IPS-11a (cell line): ENCODE measurements around the gene DUS4L.
A peak's percentile ranks its signal among the peaks of the same experiment; 100 is the strongest.

Source experiments
- H3K4me3 ChIP-seq: one replicate; pipeline ENCODE4 v1.5.1; 2013; ENCODE audit warnings: low read depth, low read length, control low read depth

DUS4L gene

GRCh38 chr7:107579885-107580715 is 16.3 kb downstream of the DUS4L start, which contains the start of gene BCAP29:
TSS of gene BCAP29 (plus strand) at chr7:107580246. CDS start at chr7:107580773, 527 bp downstream.
- H3K4me3 ChIP-seq = peak within 1 kb of the TSS; percentile 79

GRCh38 chr7:107580716-107581383 is 17.1 kb downstream of the DUS4L start:
- H3K4me3 ChIP-seq = peak overlapping the region; percentile 79

GRCh38 chr7:107581387-107582013 is 17.7 kb downstream of the DUS4L start:
- no peak overlapping the region for H3K4me3 ChIP-seq

GRCh38 chr7:107582875-107583274 is 19.1 kb downstream of the DUS4L start:
- H3K4me3 ChIP-seq = no peak overlapping the region

- H3K4me3 ChIP-seq = no peak overlapping the region
Measured at GRCh38 chr7:107584716-107585115, 20.9 kb downstream of the DUS4L start.

- no peak overlapping the region for H3K4me3 ChIP-seq
Measured at GRCh38 chr7:107588529-107589130, 24.9 kb downstream of the DUS4L start.

GRCh38 chr7:107591421-107591820 is 27.6 kb downstream of the DUS4L start:
- no peak overlapping the region for H3K4me3 ChIP-seq

- H3K4me3 ChIP-seq = no peak overlapping the region
Measured at GRCh38 chr7:107592361-107593024, 28.7 kb downstream of the DUS4L start.

GRCh38 chr7:107593025-107593410 is 29.2 kb downstream of the DUS4L start:
- H3K4me3 ChIP-seq = no peak overlapping the region

GRCh38 chr7:107594961-107595737 is 31.4 kb downstream of the DUS4L start:
- no peak overlapping the region for H3K4me3 ChIP-seq

- no peak overlapping the region for H3K4me3 ChIP-seq
Measured at GRCh38 chr7:107596881-107597581, 33.3 kb downstream of the DUS4L start.

- no peak overlapping the region for H3K4me3 ChIP-seq
Measured at GRCh38 chr7:107597582-107597916, 33.8 kb downstream of the DUS4L start.

- no peak overlapping the region for H3K4me3 ChIP-seq
Measured at GRCh38 chr7:107597953-107598352, 34.2 kb downstream of the DUS4L start.

- no peak overlapping the region for H3K4me3 ChIP-seq
Measured at GRCh38 chr7:107599262-107599661, 35.5 kb downstream of the DUS4L start.

GRCh38 chr7:107600816-107601215 is 37.0 kb downstream of the DUS4L start:
- H3K4me3 ChIP-seq = no peak overlapping the region

- no peak overlapping the region for H3K4me3 ChIP-seq
Measured at GRCh38 chr7:107605218-107605815, 41.5 kb downstream of the DUS4L start.

GRCh38 chr7:107606303-107606702 is 42.5 kb downstream of the DUS4L start:
- no peak overlapping the region for H3K4me3 ChIP-seq

GRCh38 chr7:107609811-107610261 is 46.1 kb downstream of the DUS4L start:
- no peak overlapping the region for H3K4me3 ChIP-seq

- H3K4me3 ChIP-seq = no peak overlapping the region
Measured at GRCh38 chr7:107610323-107610722, 46.6 kb downstream of the DUS4L start.
